DND-41 (cell line): ENCODE data around the gene CPNE5.

ENCODE experiments used
- EZH2 ChIP-seq: IDR thresholded peaks from 3 replicates; pipeline ENCODE4 v1.6.1; 2012; ENCODE audit warnings: borderline replicate concordance, low read depth, mild to moderate bottlenecking, moderate library complexity, low read length, inconsistent platforms; ENCODE audit not compliant: severe bottlenecking
- TF ChIP-seq, protein P1 (sequence below): IDR thresholded peaks from 2 replicates; pipeline ENCODE4 v1.5.1; 2012; ENCODE audit warnings: borderline replicate concordance, low read length, moderate library complexity, mild to moderate bottlenecking; ENCODE audit not compliant: poor library complexity, severe bottlenecking; ENCODE audit errors: extremely low read depth

DNA sequence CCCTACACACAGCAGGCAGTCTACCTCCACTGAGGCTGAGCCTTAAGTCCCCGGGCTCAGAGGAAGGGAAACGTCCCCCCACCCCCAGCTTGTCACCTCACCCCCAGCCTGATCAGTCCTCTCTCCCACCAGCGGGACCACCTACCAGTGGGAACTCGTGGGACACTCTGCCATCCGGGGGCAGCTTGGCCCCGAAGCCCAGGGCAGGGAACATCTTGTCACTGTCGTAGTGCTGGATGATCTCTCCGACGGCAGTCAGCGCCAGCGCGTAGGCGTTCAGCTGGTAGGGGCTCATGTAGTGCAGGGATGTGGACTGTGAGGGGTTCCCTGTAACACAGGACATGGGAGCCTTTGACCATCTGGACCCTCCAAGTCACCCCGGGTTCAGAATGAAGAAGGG lies 93.0 kb downstream of the CPNE5 start:
- TF ChIP-seq, protein P1, sequence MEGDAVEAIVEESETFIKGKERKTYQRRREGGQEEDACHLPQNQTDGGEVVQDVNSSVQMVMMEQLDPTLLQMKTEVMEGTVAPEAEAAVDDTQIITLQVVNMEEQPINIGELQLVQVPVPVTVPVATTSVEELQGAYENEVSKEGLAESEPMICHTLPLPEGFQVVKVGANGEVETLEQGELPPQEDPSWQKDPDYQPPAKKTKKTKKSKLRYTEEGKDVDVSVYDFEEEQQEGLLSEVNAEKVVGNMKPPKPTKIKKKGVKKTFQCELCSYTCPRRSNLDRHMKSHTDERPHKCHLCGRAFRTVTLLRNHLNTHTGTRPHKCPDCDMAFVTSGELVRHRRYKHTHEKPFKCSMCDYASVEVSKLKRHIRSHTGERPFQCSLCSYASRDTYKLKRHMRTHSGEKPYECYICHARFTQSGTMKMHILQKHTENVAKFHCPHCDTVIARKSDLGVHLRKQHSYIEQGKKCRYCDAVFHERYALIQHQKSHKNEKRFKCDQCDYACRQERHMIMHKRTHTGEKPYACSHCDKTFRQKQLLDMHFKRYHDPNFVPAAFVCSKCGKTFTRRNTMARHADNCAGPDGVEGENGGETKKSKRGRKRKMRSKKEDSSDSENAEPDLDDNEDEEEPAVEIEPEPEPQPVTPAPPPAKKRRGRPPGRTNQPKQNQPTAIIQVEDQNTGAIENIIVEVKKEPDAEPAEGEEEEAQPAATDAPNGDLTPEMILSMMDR: no peak
- no peak for TF ChIP-seq EZH2
